ENCODE measurements around the gene CDX1. TPM values are rescaled to one million over a fixed set of nuclear protein-coding genes. Genes with fewer than 3 reads are reported as not detected.

Gene CDX1
- total and polyA plus RNA-seq, 8 donors = 0.31 to 472 (median 2.0) TPM; not detected in 5

DNA sequence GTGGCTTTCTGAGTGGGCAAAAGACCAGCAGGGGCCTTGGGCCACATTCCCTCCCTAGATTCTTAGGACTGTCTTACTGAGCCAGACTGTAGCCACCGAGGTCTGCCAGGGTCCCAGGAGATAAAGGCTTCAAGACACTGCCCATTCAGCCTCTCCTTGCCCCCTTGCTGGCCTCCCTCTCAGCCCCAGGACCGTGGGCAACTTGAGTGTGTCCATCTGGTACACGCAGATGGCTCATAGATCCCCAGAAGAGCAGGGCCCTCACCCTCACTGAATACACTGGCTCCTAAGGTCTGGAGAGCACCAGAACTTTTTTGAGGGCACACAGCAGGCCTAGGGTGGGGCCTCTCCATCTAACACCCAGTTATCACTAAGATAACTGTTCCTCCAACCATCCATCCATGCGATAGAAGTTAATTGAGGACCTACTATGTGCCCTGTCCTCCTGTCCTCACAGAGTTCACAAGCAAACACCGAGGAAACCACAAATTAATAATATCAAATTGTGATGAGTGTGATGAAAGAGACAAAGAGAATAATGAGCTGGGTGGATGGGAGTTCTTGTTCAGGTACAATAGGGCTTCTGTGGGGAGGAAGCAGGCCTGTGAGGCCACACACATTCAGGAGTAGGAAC, 6.0 kb upstream of the CDX1 start:
- H3K36me3 ChIP-seq = no peaks in the 10 kb centered on the region
- peaks cover 10 to 35% (median 22%) of the 10 kb centered on the region in 4 donors for H3K4me1 ChIP-seq
- H3K27me3 ChIP-seq = peaks cover 0 to 11% (median 5%) of the 10 kb centered on the region in 3 donors
- WGBS, 5 donors = 58 to 79% (median 64%) methylated on average over 5 of the region's 5 CpGs
- no peak for DNase-seq
- intact Hi-C loops (cut with DNase I; ENCODE audit: low total_unique reads) = loop anchor here (5.0 kb wide), 1 partner anchor 62 kb away; no protein-coding TSS in a partner anchor
- peak overlapping the region in 4 of 5 donors; percentile 66 to 84 (median 79) for H3K27ac ChIP-seq
- H3K4me3 ChIP-seq = no peak overlapping the region
- TF ChIP-seq POLR2AphosphoS5 (IDR thresholded peaks at IDR 0.05) (no peak), POLR2A (IDR thresholded peaks at IDR 0.05) (no peak), EP300 (IDR thresholded peaks at IDR 0.05) (no peak)
- TF ChIP-seq, protein P1, sequence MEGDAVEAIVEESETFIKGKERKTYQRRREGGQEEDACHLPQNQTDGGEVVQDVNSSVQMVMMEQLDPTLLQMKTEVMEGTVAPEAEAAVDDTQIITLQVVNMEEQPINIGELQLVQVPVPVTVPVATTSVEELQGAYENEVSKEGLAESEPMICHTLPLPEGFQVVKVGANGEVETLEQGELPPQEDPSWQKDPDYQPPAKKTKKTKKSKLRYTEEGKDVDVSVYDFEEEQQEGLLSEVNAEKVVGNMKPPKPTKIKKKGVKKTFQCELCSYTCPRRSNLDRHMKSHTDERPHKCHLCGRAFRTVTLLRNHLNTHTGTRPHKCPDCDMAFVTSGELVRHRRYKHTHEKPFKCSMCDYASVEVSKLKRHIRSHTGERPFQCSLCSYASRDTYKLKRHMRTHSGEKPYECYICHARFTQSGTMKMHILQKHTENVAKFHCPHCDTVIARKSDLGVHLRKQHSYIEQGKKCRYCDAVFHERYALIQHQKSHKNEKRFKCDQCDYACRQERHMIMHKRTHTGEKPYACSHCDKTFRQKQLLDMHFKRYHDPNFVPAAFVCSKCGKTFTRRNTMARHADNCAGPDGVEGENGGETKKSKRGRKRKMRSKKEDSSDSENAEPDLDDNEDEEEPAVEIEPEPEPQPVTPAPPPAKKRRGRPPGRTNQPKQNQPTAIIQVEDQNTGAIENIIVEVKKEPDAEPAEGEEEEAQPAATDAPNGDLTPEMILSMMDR (IDR thresholded peaks at IDR 0.05) = no peak
- no peaks in the 10 kb centered on the region for H3K9me3 ChIP-seq

DNA sequence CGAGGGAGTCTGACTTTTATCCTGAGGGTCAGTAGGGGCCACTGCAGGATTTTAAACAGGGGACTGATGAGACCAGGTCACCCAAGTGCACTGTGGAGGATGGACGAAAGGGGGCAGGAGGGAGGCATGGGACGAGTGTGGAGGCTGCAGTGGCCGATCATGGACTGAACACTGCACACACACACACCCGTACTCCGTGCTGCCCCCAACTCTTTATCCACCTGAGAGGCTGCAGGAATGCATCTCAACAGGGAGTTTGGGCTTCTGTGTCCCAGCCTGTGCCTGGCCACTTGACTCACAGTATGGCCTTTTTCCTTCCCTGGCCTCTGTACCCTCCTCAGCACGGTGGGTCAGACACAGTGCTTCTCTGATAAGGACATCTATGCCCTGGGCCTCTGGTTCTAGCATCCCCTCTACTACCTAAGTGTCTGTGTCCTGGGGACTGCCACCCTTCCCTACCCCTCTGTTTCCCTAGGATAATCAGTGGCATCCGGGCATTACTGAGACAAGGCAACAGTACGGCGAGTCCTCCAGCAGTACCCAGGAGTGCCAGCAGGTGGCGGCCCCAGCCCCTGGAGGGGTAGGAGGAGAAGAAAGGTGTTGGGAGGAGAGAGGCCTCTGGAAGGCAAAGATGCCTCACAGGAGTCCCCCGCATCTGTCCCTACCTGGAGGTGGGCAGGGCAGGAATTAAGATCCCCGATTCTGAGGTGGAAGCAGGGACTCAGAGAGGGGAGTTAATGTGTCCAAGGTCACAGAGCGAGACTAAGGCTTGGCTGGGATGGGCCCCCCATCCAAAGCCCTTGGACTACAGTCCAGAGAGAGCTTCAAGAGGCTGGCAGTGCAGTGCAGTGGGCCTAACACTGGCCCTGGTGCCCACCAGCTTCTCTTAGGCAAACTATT, 5.1 kb upstream of the CDX1 start:
- peak; percentile 87 to 90 for DNase-seq
- Histone ChIP-seq H3K4me3 (no peak overlapping the region), H3K36me3 (no peaks in the 10 kb centered on the region), H3K27ac (peak overlapping the region in 3 of 5 donors; percentile 66 to 84 (median 81)), H3K27me3 (peaks cover 0 to 10% (median 3%) of the 10 kb centered on the region in 3 donors), H3K4me1 (peaks cover under 1 to 27% (median 15%) of the 10 kb centered on the region in 4 donors), H3K9me3 (no peaks in the 10 kb centered on the region)
- 36 to 43% (median 38%) methylated on average over 14 of the region's 14 CpGs for WGBS, 5 donors
- no peak for TF ChIP-seq POLR2A (IDR thresholded peaks at IDR 0.05)
- peak in 1 of 3 donors; percentile 6 for TF ChIP-seq POLR2AphosphoS5 (IDR thresholded peaks at IDR 0.05)
- TF ChIP-seq, protein P1 (IDR thresholded peaks at IDR 0.05) = peak in 6 of 7 experiments; percentile 69 to 96 (median 94)
- TF ChIP-seq EP300 (IDR thresholded peaks at IDR 0.05) = no peak
- intact Hi-C loops (cut with DNase I; ENCODE audit: low total_unique reads) = loop anchor here (5.0 kb wide), 1 partner anchor 61 kb away; no protein-coding TSS in a partner anchor

DNA sequence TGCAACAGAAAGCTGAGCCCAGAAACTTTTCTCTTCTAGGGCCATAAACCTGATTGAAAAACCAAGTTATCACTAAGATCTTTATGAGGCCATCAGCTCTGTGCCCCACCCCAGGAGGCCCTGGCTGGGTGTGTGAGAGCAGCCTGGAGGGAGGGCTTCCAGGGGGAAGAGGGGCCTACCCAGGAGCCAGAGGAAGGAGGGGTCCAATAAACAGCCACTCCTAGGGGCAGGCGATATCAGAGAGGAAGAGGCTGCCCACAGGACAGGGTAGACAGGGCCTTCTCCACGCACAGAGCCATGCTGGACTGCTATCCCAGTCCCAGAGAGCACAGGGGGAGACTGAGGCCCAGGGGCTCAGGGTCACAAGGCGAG, 4.5 kb upstream of the CDX1 start:
- peak overlapping the region in 1 of 5 donors; percentile 17 for H3K27ac ChIP-seq
- DNase-seq = peak in 1 of 2 donors; percentile 54
- TF ChIP-seq POLR2AphosphoS5 (IDR thresholded peaks at IDR 0.05) (no peak), EP300 (IDR thresholded peaks at IDR 0.05) (no peak), POLR2A (IDR thresholded peaks at IDR 0.05) (no peak)
- TF ChIP-seq, protein P1 (IDR thresholded peaks at IDR 0.05) = no peak

DNA sequence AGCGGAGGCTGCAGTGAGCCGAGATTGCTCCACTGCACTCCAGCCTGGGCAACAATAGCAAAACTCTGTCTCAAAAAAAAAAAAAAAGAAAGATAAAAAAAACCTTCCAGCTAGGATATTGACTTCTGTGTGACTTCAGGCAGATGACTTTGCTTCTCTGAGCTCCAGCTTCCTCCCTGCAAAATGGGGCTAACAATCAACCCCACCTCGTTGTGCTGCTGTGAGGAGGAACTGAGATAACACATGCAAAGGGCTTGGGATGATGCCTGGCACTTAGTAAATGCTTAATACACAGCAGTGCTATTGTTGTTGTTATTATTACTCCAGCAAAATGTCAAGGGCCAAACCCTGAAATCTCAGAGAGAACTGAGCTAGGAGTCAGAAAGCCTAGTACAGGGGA, 3.5 kb upstream of the CDX1 start:
- TF ChIP-seq, protein P1 (IDR thresholded peaks at IDR 0.05) = no peak
- no peak for TF ChIP-seq EP300 (IDR thresholded peaks at IDR 0.05)
- no peak for TF ChIP-seq POLR2A (IDR thresholded peaks at IDR 0.05)
- no peak for TF ChIP-seq POLR2AphosphoS5 (IDR thresholded peaks at IDR 0.05)
- peak overlapping the region in 1 of 5 donors; percentile 57 for H3K27ac ChIP-seq
- peaks cover 0 to 33% (median 22%) of the 10 kb centered on the region in 4 donors for H3K4me1 ChIP-seq

More for the DNA sequence above, 4.5 kb upstream of the CDX1 start:
- WGBS, 5 donors = 85 to 91% (median 89%) methylated on average over 3 of the region's 3 CpGs
- Histone ChIP-seq H3K4me3 (no peak overlapping the region), H3K36me3 (no peaks in the 10 kb centered on the region), H3K9me3 (no peaks in the 10 kb centered on the region), H3K27me3 (peaks cover 0 to 14% (median 10%) of the 10 kb centered on the region in 3 donors), H3K4me1 (peaks cover 0 to 33% (median 20%) of the 10 kb centered on the region in 4 donors)
- intact Hi-C loops (cut with DNase I; ENCODE audit: low total_unique reads) = loop anchor here (5.0 kb wide), 1 partner anchor 60 kb away; no protein-coding TSS in a partner anchor

More for the DNA sequence above, 3.5 kb upstream of the CDX1 start:
- no peak for DNase-seq
- intact Hi-C loops (cut with DNase I; ENCODE audit: low total_unique reads) = loop anchor here (5.0 kb wide), 1 partner anchor 59 kb away; no protein-coding TSS in a partner anchor
- peaks cover 0 to 24% (median 19%) of the 10 kb centered on the region in 3 donors for H3K27me3 ChIP-seq
- 54 to 73% (median 68%) methylated on average over 3 of the region's 3 CpGs for WGBS, 5 donors
- H3K9me3 ChIP-seq = no peaks in the 10 kb centered on the region
- no peak overlapping the region for H3K4me3 ChIP-seq
- H3K36me3 ChIP-seq = no peaks in the 10 kb centered on the region
